CD8-positive, alpha-beta memory T cell (primary cell): ENCODE measurements around the gene EHMT1. TPM values are rescaled to one million over a fixed set of nuclear protein-coding genes. Genes with fewer than 3 reads are reported as not detected.
"Not testable (repeated sequence)": the region's sequence is repeated elsewhere in the genome, so short reads cannot be mapped to it uniquely, and the experiment has no call there.

Experiments used
- CTCF ChIA-PET: fragments of 350-600 bp; sonication (Branson Sonifier 250); formaldehyde crosslinking; loops from one replicate; lab custom pipeline; 2021; ENCODE audit warnings: antibody characterized with exemption; lab: Charles Lee
- POLR2A ChIA-PET: fragments of 350-600 bp; sonication (Branson Sonifier 250); formaldehyde crosslinking; loops from one replicate; lab custom pipeline; 2021; ENCODE audit warnings: antibody characterized with exemption; lab: Charles Lee
- DNase-seq, 5 donors: peaks; one replicate each; pipeline versions ENCODE4 v3.0.0 to v3.0.0-alpha.2; 2020 to 2022; ENCODE audit warnings: mixed read lengths in 1 of 5
- H3K27ac ChIP-seq: one replicate; pipeline ENCODE4 v1.7.0; 2013; ENCODE audit warnings: low read depth, mild to moderate bottlenecking, low read length, moderate library complexity
- H3K27me3 ChIP-seq: 2 replicates; pipeline ENCODE4 v1.7.0; 2013; ENCODE audit warnings: low read length, mild to moderate bottlenecking; ENCODE audit not compliant: insufficient read depth, poor library complexity, severe bottlenecking
- H3K36me3 ChIP-seq: 2 replicates; pipeline ENCODE4 v1.7.0; 2013; ENCODE audit warnings: mild to moderate bottlenecking, low read length, moderate library complexity; ENCODE audit not compliant: insufficient read depth
- H3K4me1 ChIP-seq: 2 replicates; pipeline ENCODE4 v1.7.0; 2013; ENCODE audit warnings: mild to moderate bottlenecking, low read length, moderate library complexity; ENCODE audit not compliant: insufficient read depth
- H3K4me3 ChIP-seq: 2 replicates; pipeline ENCODE4 v1.7.0; 2013; ENCODE audit warnings: mild to moderate bottlenecking, low read length
- H3K9me3 ChIP-seq: 2 replicates; pipeline ENCODE4 v1.7.0; 2013; ENCODE audit warnings: mild to moderate bottlenecking, low read length
- H3K27ac Mint-ChIP-seq, 8 donors: one replicate each; pipeline ENCODE4 v1.8.0; 2020 to 2021; ENCODE audit warnings: mixed read lengths in 8 of 8, mild to moderate bottlenecking in 6 of 8, inconsistent platforms in 3 of 8, moderate library complexity in 3 of 8
- H3K27me3 Mint-ChIP-seq, 2 donors: one replicate each; pipeline ENCODE4 v1.8.0; 2020 to 2021; ENCODE audit warnings: mixed read lengths in 2 of 2, mild to moderate bottlenecking in 1 of 2, moderate library complexity in 1 of 2
- H3K36me3 Mint-ChIP-seq, 3 donors: one replicate each; pipeline ENCODE4 v1.8.0; 2020 to 2021; ENCODE audit warnings: mixed read lengths in 3 of 3, inconsistent platforms in 1 of 3, mild to moderate bottlenecking in 1 of 3
- H3K4me1 Mint-ChIP-seq, 3 donors: one replicate each; pipeline ENCODE4 v1.8.0; 2020 to 2021; ENCODE audit warnings: mixed read lengths in 3 of 3, inconsistent platforms in 1 of 3, mild to moderate bottlenecking in 1 of 3
- H3K4me3 Mint-ChIP-seq, 7 donors: one replicate each; pipeline ENCODE4 v1.8.0; 2020 to 2021; ENCODE audit warnings: mixed read lengths in 7 of 7, mild to moderate bottlenecking in 6 of 7, moderate library complexity in 4 of 7, inconsistent platforms in 2 of 7
- H3K9me3 Mint-ChIP-seq, 5 donors: one replicate each; pipeline ENCODE4 v1.8.0; 2020 to 2022; ENCODE audit warnings: mixed read lengths in 5 of 5, mild to moderate bottlenecking in 3 of 5, moderate library complexity in 2 of 5, inconsistent platforms in 1 of 5
- polyA plus RNA-seq: library from polyadenylated mRNA; unstranded; fragments of 300-500 nt; fragmentation: Illumina TruSeq; gene quantifications from one replicate; pipeline ENCODE4 v1.2.3, GENCODE V29; 2021
- total RNA-seq, 2 experiments: library from RNA; stranded (reverse); gene quantifications; one replicate each; pipeline ENCODE4 v1.2.3, GENCODE V29; 2021

EHMT1 gene
- total and polyA plus RNA-seq, 3 experiments from 2014 or later, result 37.0 to 74.6 (median 68.9) TPM

GRCh38 chr9:137622211-137622610 is 3.4 kb downstream of the EHMT1 start:
- POLR2A ChIA-PET, DNase-seq, H3K27me3 Mint-ChIP-seq, H3K36me3 ChIP-seq, CTCF ChIA-PET, H3K27me3 ChIP-seq, H3K9me3 ChIP-seq, H3K4me3 ChIP-seq, H3K9me3 Mint-ChIP-seq, H3K27ac ChIP-seq: not testable (repeated sequence)
- peaks cover 47% of the 10 kb centered on the region for H3K4me1 ChIP-seq
- peaks cover 0 to 18% (median 4%) of the 10 kb centered on the region in 3 donors for H3K36me3 Mint-ChIP-seq
- peaks cover 49 to 61% (median 58%) of the 10 kb centered on the region in 3 donors for H3K4me1 Mint-ChIP-seq
- peak overlapping the region in 5 of 8 donors; percentile 23 to 81 (median 54) for H3K27ac Mint-ChIP-seq
- H3K4me3 Mint-ChIP-seq, result peak overlapping the region in 4 of 7 donors; percentile 8 to 71 (median 47)

GRCh38 chr9:137626464-137626863 is 7.7 kb downstream of the EHMT1 start:
- Mint-ChIP-seq H3K27ac (peak overlapping the region in 5 of 8 donors; percentile 4 to 81 (median 65)), H3K4me3 (peak overlapping the region in 4 of 7 donors; percentile 16 to 82 (median 22)), H3K27me3 (no peaks in the 10 kb centered on the region), H3K36me3 (peaks cover 0 to 10% (median 6%) of the 10 kb centered on the region in 3 donors), H3K4me1 (peaks cover 46 to 67% (median 59%) of the 10 kb centered on the region in 3 donors), H3K9me3 (no peaks in the 10 kb centered on the region)
- Histone ChIP-seq H3K36me3 (no peaks in the 10 kb centered on the region), H3K27me3 (no peaks in the 10 kb centered on the region), H3K4me3 (no peak overlapping the region), H3K4me1 (peaks cover 49% of the 10 kb centered on the region), H3K27ac (no peak overlapping the region), H3K9me3 (no peaks in the 10 kb centered on the region)
- POLR2A ChIA-PET, result no interaction called here
- CTCF ChIA-PET, result interaction anchor here (1.0 kb wide), 1 partner anchor 40 kb away, joined by 4 read pairs; no protein-coding TSS in a partner anchor
- DNase-seq, result no peak

GRCh38 chr9:137627406-137627805 is 8.6 kb downstream of the EHMT1 start:
- H3K9me3 Mint-ChIP-seq, H3K4me3 ChIP-seq, DNase-seq, H3K9me3 ChIP-seq, H3K27me3 ChIP-seq, H3K27ac Mint-ChIP-seq, H3K27me3 Mint-ChIP-seq, H3K27ac ChIP-seq, H3K4me3 Mint-ChIP-seq, H3K36me3 ChIP-seq: not testable (repeated sequence)
- ChIA-PET POLR2A (interaction anchor here (0.6 to 2.8 kb wide), 3 partner anchors 8 to 22 kb away, joined by 3 to 20 read pairs (median 4); partner anchors contain the start of genes ARRDC1 and EHMT1), CTCF (interaction anchor here (1.0 to 1.8 kb wide), 2 partner anchors 8 to 20 kb away, joined by 3 to 7 read pairs; partner anchors contain the start of gene EHMT1)
- H3K4me1 Mint-ChIP-seq, result peaks cover 47 to 69% (median 62%) of the 10 kb centered on the region in 3 donors
- peaks cover 47% of the 10 kb centered on the region for H3K4me1 ChIP-seq
- peaks cover 0 to 10% (median 6%) of the 10 kb centered on the region in 3 donors for H3K36me3 Mint-ChIP-seq

- CTCF ChIA-PET, result no interaction called here
- H3K4me1 Mint-ChIP-seq, result peaks cover 57 to 83% (median 72%) of the 10 kb centered on the region in 3 donors
- DNase-seq, result no peak
- H3K9me3 ChIP-seq, result no peaks in the 10 kb centered on the region
- H3K27me3 ChIP-seq, result no peaks in the 10 kb centered on the region
- no peaks in the 10 kb centered on the region for H3K27me3 Mint-ChIP-seq
- H3K4me1 ChIP-seq, result peaks cover 44% of the 10 kb centered on the region
- peak overlapping the region in 3 of 7 donors; percentile 5 to 44 (median 21) for H3K4me3 Mint-ChIP-seq
- no peak overlapping the region for H3K27ac ChIP-seq
- no peaks in the 10 kb centered on the region for H3K9me3 Mint-ChIP-seq
- peaks cover 0 to 14% (median 4%) of the 10 kb centered on the region in 3 donors for H3K36me3 Mint-ChIP-seq
- no peaks in the 10 kb centered on the region for H3K36me3 ChIP-seq
- H3K27ac Mint-ChIP-seq, result peak overlapping the region in 5 of 8 donors; percentile 19 to 85 (median 40)
- POLR2A ChIA-PET, result no interaction called here
- H3K4me3 ChIP-seq, result no peak overlapping the region
These were observed 11.3 kb downstream of the EHMT1 start for GRCh38 chr9:137630126-137630525.

- no peak for DNase-seq
- H3K27ac ChIP-seq, result no peak overlapping the region
- Mint-ChIP-seq H3K27ac (peak overlapping the region in 5 of 8 donors; percentile 9 to 67 (median 19)), H3K36me3 (peaks cover 0 to 14% (median 4%) of the 10 kb centered on the region in 3 donors), H3K4me1 (peaks cover 53 to 77% (median 66%) of the 10 kb centered on the region in 3 donors), H3K4me3 (peak overlapping the region in 1 of 7 donors; percentile 0), H3K27me3 (no peaks in the 10 kb centered on the region), H3K9me3 (no peaks in the 10 kb centered on the region)
- H3K9me3 ChIP-seq, result no peaks in the 10 kb centered on the region
- POLR2A ChIA-PET, result no interaction called here
- no peaks in the 10 kb centered on the region for H3K36me3 ChIP-seq
- CTCF ChIA-PET, result no interaction called here
- no peak overlapping the region for H3K4me3 ChIP-seq
- no peaks in the 10 kb centered on the region for H3K27me3 ChIP-seq
- peaks cover 40% of the 10 kb centered on the region for H3K4me1 ChIP-seq
These were observed 11.9 kb downstream of the EHMT1 start for GRCh38 chr9:137630679-137631078.

GRCh38 chr9:137631345-137632229 is 12.8 kb downstream of the EHMT1 start:
- Mint-ChIP-seq H3K27me3 (no peaks in the 10 kb centered on the region), H3K36me3 (peaks cover 0 to 18% (median 2%) of the 10 kb centered on the region in 3 donors), H3K27ac (peak overlapping the region in 3 of 8 donors; percentile 34 to 58 (median 52)), H3K4me3 (no peak overlapping the region), H3K9me3 (no peaks in the 10 kb centered on the region), H3K4me1 (peaks cover 55 to 79% (median 68%) of the 10 kb centered on the region in 3 donors)
- CTCF ChIA-PET, result no interaction called here
- DNase-seq, result no peak
- POLR2A ChIA-PET, result no interaction called here
- H3K4me3 ChIP-seq, result no peak overlapping the region
- H3K27me3 ChIP-seq, result no peaks in the 10 kb centered on the region
- H3K4me1 ChIP-seq, result peaks cover 35% of the 10 kb centered on the region
- H3K9me3 ChIP-seq, result no peaks in the 10 kb centered on the region
- no peak overlapping the region for H3K27ac ChIP-seq
- no peaks in the 10 kb centered on the region for H3K36me3 ChIP-seq

- no peak for DNase-seq
- peaks cover 32% of the 10 kb centered on the region for H3K4me1 ChIP-seq
- no peaks in the 10 kb centered on the region for H3K27me3 ChIP-seq
- no peaks in the 10 kb centered on the region for H3K9me3 ChIP-seq
- no peak overlapping the region for H3K4me3 ChIP-seq
- peaks cover 54 to 78% (median 68%) of the 10 kb centered on the region in 3 donors for H3K4me1 Mint-ChIP-seq
- H3K27me3 Mint-ChIP-seq, result no peaks in the 10 kb centered on the region
- no peaks in the 10 kb centered on the region for H3K36me3 ChIP-seq
- CTCF ChIA-PET, result no interaction called here
- H3K36me3 Mint-ChIP-seq, result peaks cover 0 to 19% (median 2%) of the 10 kb centered on the region in 3 donors
- no peaks in the 10 kb centered on the region for H3K9me3 Mint-ChIP-seq
- POLR2A ChIA-PET, result interaction anchor here (0.7 kb wide), 1 partner anchor 210 kb away, joined by 7 read pairs; the partner anchor contains the start of gene EXD3
- H3K4me3 Mint-ChIP-seq, result peak overlapping the region in 1 of 7 donors; percentile 18
- H3K27ac ChIP-seq, result no peak overlapping the region
- H3K27ac Mint-ChIP-seq, result peak overlapping the region in 7 of 8 donors; percentile 8 to 80 (median 52)
These were observed 13.7 kb downstream of the EHMT1 start for GRCh38 chr9:137632230-137633161.
